NOMO-1 treated with DMSO at 0.1 percent for 48 hours (cell line): ENCODE data around the gene ZBTB25.

ENCODE experiments used
- DNase-seq: peaks from one replicate; lab custom pipeline; 2025; ENCODE audit not compliant: unreplicated experiment; lab: John Stamatoyannopoulos, UW

The ZBTB25 gene

DNA sequence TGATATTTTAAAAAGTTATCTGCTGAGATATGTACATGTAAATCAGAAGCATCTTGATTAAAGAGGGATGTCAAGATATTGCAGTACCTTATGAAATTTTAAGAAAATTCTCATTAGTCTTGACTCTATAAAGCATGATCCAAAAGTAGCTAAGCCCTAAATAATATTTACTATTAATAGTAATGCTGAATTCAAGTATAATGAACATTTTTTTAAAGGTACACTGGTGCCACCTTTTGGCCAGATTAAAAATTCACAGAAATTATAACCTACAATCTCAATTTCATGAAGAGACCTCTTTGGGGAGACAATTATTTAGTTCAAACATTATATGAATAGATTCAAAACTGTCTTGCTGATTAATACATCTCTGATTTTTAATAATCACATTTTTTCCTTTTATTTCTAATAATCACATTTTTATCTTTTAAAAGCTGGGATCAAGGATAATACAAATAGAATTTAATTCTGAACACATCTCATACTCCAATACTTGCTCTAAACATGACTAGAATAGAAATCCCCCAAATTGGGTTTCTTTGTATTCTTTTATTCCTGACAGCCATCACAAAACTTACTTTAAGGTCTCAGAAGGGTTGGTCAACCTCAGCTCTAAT lies 24.9 kb downstream of the ZBTB25 start:
- no peak for DNase-seq

DNA sequence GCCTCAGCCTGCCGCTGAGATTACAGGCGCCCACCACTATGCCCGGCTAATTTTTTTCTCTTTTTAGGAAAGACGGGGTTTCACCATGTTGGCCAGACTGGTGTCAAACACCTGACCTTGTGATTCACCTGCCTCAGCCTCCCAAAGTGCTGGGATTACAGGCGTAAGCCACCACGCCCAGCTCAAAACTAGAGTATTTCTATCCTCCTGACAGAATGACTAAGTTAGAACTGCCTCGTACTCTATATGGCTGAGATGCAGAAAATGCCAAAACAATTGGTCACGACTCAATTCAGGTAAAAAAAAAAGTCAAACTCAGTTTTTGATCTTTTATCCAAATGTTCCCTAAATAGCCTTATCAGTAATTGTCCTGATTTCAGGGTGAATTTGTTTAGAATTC lies 27.2 kb downstream of the ZBTB25 start:
- no peak for DNase-seq

DNA sequence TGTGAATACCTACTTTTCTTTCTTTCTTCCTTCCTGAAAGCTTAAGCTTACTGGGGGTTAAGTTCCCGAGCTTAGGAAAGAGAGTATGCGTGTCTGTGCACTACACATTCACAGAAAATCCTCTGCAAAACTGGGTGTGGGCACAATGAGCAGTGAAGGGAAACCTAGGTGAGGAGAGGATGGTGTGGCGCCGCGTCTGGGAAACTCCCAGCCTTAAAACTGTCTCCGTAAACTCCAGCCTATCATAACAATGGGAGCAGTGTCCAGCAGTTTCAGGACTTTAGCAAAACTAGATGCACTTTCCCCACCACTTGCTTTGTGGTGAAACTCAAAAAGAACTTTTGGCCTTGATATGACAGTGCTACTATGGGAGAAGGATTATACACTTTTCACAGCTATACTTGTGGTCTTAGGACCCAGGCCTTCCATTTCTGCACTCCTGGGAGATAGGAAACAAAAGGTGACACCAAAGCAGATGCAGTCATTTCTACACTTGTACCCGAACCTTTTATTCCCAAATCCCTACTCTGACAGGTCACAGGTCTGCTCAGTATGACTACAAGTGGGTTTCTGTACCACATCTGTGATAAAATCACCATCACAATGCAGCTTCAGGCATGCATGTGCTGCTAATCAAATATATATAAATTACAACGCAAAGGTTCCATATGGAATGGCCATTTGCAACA lies 27.9 kb downstream of the ZBTB25 start:
- no peak for DNase-seq

DNA sequence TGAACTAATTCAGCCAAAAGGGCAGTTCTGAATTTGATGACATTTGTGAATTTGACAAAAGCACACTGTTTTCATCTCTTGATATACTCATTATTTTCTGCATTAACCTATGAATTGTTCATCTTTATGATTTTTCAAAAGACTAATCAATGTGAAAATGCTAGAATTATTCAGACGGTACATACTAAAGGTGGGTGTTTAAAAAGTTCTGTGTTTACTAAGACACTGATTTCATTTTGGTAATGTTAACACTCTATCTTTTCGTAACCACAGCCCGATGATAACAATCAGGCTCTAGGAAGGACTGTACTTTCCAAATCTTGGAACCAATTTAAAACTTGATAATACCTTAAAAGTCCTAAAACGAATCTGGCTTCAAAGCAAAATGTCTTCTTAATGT lies 28.9 kb downstream of the ZBTB25 start:
- no peak for DNase-seq

DNA sequence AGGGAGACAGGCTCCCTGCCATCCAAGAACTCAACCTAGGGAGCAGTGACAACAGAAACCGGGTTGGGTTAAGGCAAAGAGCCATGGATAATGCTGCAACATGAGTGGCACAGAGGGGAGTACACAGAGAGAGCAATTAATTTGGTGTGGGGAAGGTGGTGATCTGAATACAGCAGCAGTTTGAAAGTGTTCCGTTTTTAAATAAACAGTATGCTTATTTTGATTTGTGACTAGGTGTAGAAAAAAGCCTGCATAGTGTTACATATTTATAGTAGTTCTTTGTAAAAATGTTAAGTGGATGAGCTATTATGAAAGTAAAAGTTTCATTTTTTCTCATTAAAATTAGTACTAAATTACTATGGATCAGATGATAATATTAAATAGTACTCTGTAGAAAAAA lies 29.6 kb downstream of the ZBTB25 start:
- DNase-seq: no peak

DNA sequence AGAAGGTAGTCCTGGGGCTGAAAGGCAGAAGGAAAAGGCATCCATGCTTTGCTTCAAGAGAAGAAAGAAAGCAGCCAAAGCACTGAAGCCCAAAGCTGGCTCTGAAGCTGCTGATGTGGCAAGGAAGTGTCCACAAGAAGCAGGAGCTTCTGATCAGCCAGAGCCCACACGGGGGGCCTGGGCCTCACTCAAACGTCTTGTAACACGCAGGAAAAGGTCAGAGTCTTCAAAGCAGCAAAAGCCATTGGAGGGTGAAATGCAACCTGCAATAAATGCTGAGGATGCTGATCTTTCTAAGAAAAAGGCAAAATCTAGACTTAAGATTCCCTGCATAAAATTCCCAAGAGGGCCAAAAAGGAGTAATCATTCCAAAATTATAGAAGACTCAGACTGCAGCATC lies 35.2 kb downstream of the ZBTB25 start:
- no peak for DNase-seq

DNA sequence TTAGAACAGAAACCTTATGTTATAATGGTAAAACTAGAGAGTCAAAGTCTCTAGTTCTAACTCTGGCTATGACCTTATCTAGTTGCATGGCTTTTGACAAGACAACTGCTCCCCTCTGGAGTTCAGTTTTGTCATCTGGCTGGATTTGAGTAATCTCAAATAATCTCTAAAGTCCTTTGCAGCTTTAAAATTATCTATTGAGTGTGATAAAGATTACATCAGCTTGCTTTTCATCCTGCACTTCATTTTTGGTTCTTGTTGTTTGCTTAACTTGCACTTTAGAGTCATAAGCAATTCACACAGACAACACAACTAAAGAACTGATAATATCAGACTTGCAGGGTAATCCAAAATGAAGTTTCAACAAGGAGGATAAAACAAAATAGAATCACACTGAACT lies 36.1 kb downstream of the ZBTB25 start:
- DNase-seq: no peak

GRCh38 chr14:64467101-64467500 lies 36.5 kb downstream of the ZBTB25 start:
- DNase-seq: no peak

GRCh38 chr14:64465831-64466554 lies 37.6 kb downstream of the ZBTB25 start:
- DNase-seq: no peak

GRCh38 chr14:64465191-64465822 lies 38.3 kb downstream of the ZBTB25 start, which contains the start of gene AKAP5:
Gene AKAP5, plus strand, starts transcription at chr14:64465499. Its CDS starts 2,896 bp downstream, at chr14:64468395.
- DNase-seq: peak; percentile 17

GRCh38 chr14:64464651-64465050 lies 39.0 kb downstream of the ZBTB25 start:
- no peak for DNase-seq

GRCh38 chr14:64463873-64464272 lies 39.8 kb downstream of the ZBTB25 start:
- no peak for DNase-seq

GRCh38 chr14:64463195-64463594 lies 40.4 kb downstream of the ZBTB25 start:
- no peak for DNase-seq

GRCh38 chr14:64461221-64461620 lies 42.4 kb downstream of the ZBTB25 start:
- DNase-seq: no peak

GRCh38 chr14:64459405-64460136 lies 44.1 kb downstream of the ZBTB25 start:
- no peak for DNase-seq

DNA sequence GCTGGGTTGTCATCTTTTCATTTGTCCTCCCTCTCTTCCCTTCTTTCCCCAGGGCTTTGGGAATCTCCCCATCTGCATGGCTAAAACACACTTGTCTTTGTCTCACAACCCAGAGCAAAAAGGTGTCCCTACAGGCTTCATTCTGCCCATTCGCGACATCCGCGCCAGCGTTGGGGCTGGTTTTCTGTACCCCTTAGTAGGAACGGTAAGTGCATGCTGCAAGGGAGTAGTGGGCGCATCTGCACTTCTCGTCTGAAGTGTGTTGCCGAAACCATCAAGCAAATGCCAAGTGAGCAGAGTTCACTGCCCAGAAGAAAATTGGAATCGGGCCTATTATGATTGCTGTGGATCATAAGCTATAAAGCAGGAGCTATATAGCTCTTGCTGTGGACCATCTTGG lies 49.0 kb downstream of the ZBTB25 start:
- no peak for DNase-seq

- DNase-seq: no peak
These were observed 53.4 kb downstream of the ZBTB25 start for GRCh38 chr14:64450255-64450654.

GRCh38 chr14:64447876-64448670 lies 55.6 kb downstream of the ZBTB25 start:
- DNase-seq: no peak

DNA sequence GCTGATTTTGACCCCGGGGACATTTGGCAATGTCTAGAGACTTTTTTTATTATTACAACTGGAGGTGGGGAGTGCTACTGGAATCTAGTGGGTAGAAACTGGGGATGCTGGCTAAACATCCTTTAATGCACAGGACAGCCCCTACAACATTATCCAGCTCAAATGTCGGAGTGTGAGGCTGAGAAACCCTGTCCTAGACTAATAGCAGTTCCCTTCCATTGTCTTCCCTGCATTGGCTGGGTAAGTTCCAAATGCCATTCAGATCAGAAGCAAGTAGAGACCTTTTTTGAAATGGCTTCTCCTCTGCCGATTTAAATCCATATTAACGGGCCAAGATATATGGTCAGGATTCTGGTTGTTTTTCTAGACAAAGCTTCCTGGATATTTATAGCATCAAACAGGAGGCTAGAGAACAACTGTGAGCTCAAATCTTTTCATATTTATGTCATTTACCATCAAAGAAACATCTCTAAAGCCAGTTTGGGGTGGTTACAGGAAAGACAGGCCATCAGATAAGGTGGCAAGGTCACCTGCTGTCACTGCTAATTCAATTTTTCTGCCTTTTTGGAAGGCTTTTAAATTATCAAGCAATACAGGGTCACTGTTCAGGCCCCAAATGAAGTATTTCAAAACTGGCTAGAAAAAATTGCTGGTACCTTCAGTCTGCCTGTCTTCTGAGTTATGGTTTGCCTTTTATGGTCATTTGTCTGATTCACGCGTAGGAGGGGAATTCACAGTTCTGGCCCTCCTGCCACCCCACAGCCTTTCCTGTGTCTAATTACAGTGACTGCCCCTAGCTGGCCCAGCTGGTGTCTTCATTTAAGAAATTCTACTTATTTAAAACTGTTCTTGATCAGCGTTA lies 58.4 kb downstream of the ZBTB25 start:
- DNase-seq: peak; percentile 89
